Daoy (cell line): ENCODE data around the gene PITPNC1. TPM values are rescaled to one million over a fixed set of nuclear protein-coding genes. Genes with fewer than 3 reads are reported as not detected.
"Not testable (repeated sequence)": the region's sequence is repeated elsewhere in the genome, so short reads cannot be mapped to it uniquely, and the experiment has no call there.

Experiments
- DNase-seq: peaks from one replicate; pipeline ENCODE4 v3.0.0-alpha.2; 2015; ENCODE audit warnings: low read depth
- total RNA-seq: library from RNA; depleted of rRNA; stranded (reverse); fragments of >200 nt; shearing (Covaris generic); gene quantifications from 2 replicates; pipeline ENCODE4 v1.2.3, GENCODE V29; 2014

PITPNC1 gene
- total RNA-seq, 1 experiment from 2014 or later = 8.4 TPM

GRCh38 chr17:67369676-67370075 is 7.4 kb upstream of the PITPNC1 start:
- DNase-seq = no peak

- DNase-seq = no peak
Observed at GRCh38 chr17:67372751-67373150, 4.3 kb upstream of the PITPNC1 start.

GRCh38 chr17:67374329-67375053 is 2.6 kb upstream of the PITPNC1 start:
- peak; percentile 88 for DNase-seq

- no peak for DNase-seq
Observed at GRCh38 chr17:67375054-67375427, 2.0 kb upstream of the PITPNC1 start.

- no peak for DNase-seq
Observed at GRCh38 chr17:67375716-67376115, 1.4 kb upstream of the PITPNC1 start.

- DNase-seq = no peak
Observed at GRCh38 chr17:67376415-67376736, 705 bp upstream of the PITPNC1 start.

GRCh38 chr17:67377488-67378453 is 690 bp downstream of the PITPNC1 start:
- peak; percentile 68 for DNase-seq

- peak; percentile 90 for DNase-seq
Observed at GRCh38 chr17:67378454-67379250, 1.6 kb downstream of the PITPNC1 start.

- DNase-seq = no peak
Observed at GRCh38 chr17:67379251-67379630, 2.2 kb downstream of the PITPNC1 start.

- DNase-seq = no peak
Observed at GRCh38 chr17:67381929-67382257, 4.8 kb downstream of the PITPNC1 start.

- DNase-seq = no peak
Observed at GRCh38 chr17:67385122-67385988, 8.3 kb downstream of the PITPNC1 start.

- DNase-seq = peak; percentile 74
Observed at GRCh38 chr17:67386965-67387551, 10.0 kb downstream of the PITPNC1 start.

GRCh38 chr17:67388536-67388935 is 11.5 kb downstream of the PITPNC1 start:
- DNase-seq = not testable (repeated sequence)

GRCh38 chr17:67388986-67389385 is 11.9 kb downstream of the PITPNC1 start:
- no peak for DNase-seq

- DNase-seq = no peak
Observed at GRCh38 chr17:67390006-67390645, 13.0 kb downstream of the PITPNC1 start.

GRCh38 chr17:67390646-67391361 is 13.7 kb downstream of the PITPNC1 start:
- DNase-seq = peak; percentile 93

- no peak for DNase-seq
Observed at GRCh38 chr17:67392111-67392510, 15.0 kb downstream of the PITPNC1 start.

GRCh38 chr17:67393809-67394397 is 16.8 kb downstream of the PITPNC1 start:
- no peak for DNase-seq

GRCh38 chr17:67399676-67400075 is 22.6 kb downstream of the PITPNC1 start:
- DNase-seq = no peak
